ENCODE results near the gene XRCC1. TPM values are rescaled to one million over a fixed set of nuclear protein-coding genes. Genes with fewer than 3 reads are reported as not detected.

Gene XRCC1
- total RNA-seq, 2 experiments from 2014 or later, result 27.2 to 35.9 TPM

DNA sequence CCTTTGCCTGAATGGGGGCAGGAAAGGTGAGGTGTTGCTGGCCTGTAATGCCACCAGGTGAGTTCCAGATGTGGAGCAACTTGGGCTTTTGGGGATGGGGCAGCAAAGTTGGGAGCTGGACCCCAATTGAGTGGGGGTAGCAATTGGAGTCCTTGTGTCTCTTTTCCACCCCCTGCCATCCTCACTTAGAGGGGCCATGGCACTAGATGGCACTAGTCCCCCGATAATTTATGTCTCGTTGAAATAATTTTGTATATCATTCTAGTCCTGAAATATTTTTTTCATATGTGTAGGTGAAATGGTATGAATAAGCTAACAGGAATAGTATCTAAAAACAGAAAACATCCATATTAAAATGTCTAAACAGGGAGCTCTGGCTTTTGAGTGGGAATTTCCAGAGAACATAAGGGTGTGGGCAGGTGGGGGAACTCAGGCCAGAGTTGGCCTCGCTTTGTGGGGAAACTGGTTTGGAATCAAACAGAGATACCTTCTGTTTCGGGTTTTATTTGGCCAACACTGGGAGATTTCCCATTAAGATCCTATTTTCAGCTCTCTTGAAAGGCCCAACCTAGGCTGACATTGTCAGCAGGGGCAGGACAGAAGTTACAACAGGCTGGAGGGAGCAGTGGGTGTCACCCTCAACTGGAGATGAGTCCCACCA, 24.4 kb upstream of the XRCC1 start:
- H3K79me2 ChIP-seq (ENCODE audit: insufficient read depth, low read depth, low read length), result peaks cover 33% of the 10 kb centered on the region
- H3K9me2 ChIP-seq (ENCODE audit: insufficient read depth, low read length), result no peaks in the 10 kb centered on the region
- no peak overlapping the region for H3K4me3 ChIP-seq (ENCODE audit: low read depth, low read length, poor library complexity, severe bottlenecking)
- ChIA-PET POLR2A (no interaction called here), CTCF (ENCODE audit: unreplicated experiment) (no interaction called here)
- no peak overlapping the region for H2AFZ ChIP-seq (ENCODE audit: low read length)
- H3K27ac ChIP-seq (ENCODE audit: low read depth, low read length, poor library complexity, severe bottlenecking), result no peak overlapping the region
- TF ChIP-seq EZH2phosphoT487 (IDR thresholded peaks at IDR 0.05; ENCODE audit: borderline replicate concordance, low read depth, low read length), result no peak
- TF ChIP-seq, protein P1, sequence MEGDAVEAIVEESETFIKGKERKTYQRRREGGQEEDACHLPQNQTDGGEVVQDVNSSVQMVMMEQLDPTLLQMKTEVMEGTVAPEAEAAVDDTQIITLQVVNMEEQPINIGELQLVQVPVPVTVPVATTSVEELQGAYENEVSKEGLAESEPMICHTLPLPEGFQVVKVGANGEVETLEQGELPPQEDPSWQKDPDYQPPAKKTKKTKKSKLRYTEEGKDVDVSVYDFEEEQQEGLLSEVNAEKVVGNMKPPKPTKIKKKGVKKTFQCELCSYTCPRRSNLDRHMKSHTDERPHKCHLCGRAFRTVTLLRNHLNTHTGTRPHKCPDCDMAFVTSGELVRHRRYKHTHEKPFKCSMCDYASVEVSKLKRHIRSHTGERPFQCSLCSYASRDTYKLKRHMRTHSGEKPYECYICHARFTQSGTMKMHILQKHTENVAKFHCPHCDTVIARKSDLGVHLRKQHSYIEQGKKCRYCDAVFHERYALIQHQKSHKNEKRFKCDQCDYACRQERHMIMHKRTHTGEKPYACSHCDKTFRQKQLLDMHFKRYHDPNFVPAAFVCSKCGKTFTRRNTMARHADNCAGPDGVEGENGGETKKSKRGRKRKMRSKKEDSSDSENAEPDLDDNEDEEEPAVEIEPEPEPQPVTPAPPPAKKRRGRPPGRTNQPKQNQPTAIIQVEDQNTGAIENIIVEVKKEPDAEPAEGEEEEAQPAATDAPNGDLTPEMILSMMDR (conservative IDR thresholded peaks at IDR 0.05; ENCODE audit: low read length), result peak; percentile 33; the same call in 1 of the 2 replicates
- no peaks in the 10 kb centered on the region for H3K9me3 ChIP-seq (ENCODE audit: low read length)
- intact Hi-C loops (cut with micrococcal nuclease; ENCODE audit: unreplicated experiment), result loop anchor here (10.0 kb wide), 2 partner anchors 65 to 155 kb away; partner anchors contain the start of gene ZNF575
- peaks cover 58% of the 10 kb centered on the region for H3K36me3 ChIP-seq (ENCODE audit: insufficient read depth, low read length)
- no peak for DNase-seq (ENCODE audit: low spot score)
- TSS peak; percentile 28 for BruUV-seq (replicated peaks)
- H3K4me2 ChIP-seq (ENCODE audit: low read length), result no peak overlapping the region
- H4K20me1 ChIP-seq (ENCODE audit: insufficient read depth, low read length), result no peaks in the 10 kb centered on the region; the same call in 1 of the 2 replicates
- H3K4me1 ChIP-seq (ENCODE audit: insufficient read depth, low read length, poor library complexity, severe bottlenecking), result peaks cover 18% of the 10 kb centered on the region

DNA sequence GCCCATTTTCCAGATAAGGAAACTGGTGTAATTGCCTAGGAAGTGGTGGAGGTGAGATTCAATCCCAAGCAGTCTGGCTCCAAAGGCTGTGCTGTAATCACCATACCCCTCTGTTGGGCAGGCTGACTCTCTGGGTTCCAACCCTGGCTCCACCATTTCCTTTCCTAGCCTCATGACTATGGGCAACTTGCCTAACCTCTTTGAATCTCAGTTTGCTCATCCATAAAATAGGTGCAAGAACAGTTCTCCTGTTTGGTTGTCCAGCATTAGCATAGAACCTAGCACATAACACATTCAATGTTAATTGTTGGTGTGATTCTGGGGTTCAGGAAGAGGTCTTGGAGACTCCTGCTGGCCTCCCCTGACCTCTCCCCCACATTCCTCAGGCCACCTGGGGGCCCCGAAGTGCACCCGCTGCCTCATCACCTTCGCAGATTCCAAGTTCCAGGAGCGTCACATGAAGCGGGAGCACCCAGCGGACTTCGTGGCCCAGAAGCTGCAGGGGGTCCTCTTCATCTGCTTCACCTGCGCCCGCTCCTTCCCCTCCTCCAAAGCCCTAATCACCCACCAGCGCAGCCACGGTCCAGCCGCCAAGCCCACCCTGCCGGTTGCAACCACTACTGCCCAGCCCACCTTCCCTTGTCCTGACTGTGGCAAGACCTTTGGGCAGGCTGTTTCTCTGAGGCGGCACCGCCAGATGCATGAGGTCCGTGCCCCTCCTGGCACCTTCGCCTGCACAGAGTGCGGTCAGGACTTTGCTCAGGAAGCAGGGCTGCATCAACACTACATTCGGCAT, 23.3 kb upstream of the XRCC1 start:
- H2AFZ ChIP-seq (ENCODE audit: low read length), result no peak overlapping the region
- no peak for DNase-seq (ENCODE audit: low spot score)
- ChIA-PET CTCF (ENCODE audit: unreplicated experiment) (no interaction called here), POLR2A (no interaction called here)
- peak overlapping the region; percentile 94 for H3K4me2 ChIP-seq (ENCODE audit: low read length)
- H3K27ac ChIP-seq (ENCODE audit: low read depth, low read length, poor library complexity, severe bottlenecking), result no peak overlapping the region
- peak overlapping the region; percentile 86 for H3K4me3 ChIP-seq (ENCODE audit: low read depth, low read length, poor library complexity, severe bottlenecking)
- H3K79me2 ChIP-seq (ENCODE audit: insufficient read depth, low read depth, low read length), result peaks cover 33% of the 10 kb centered on the region
- no peaks in the 10 kb centered on the region for H3K9me3 ChIP-seq (ENCODE audit: low read length)
- H4K20me1 ChIP-seq (ENCODE audit: insufficient read depth, low read length), result no peaks in the 10 kb centered on the region; the same call in 1 of the 2 replicates
- H3K4me1 ChIP-seq (ENCODE audit: insufficient read depth, low read length, poor library complexity, severe bottlenecking), result peaks cover 14% of the 10 kb centered on the region
- TF ChIP-seq, protein P1 (conservative IDR thresholded peaks at IDR 0.05; ENCODE audit: low read length), result no peak
- no peak for TF ChIP-seq EZH2phosphoT487 (IDR thresholded peaks at IDR 0.05; ENCODE audit: borderline replicate concordance, low read depth, low read length)
- no TSS peak for BruUV-seq (replicated peaks)
- intact Hi-C loops (cut with micrococcal nuclease; ENCODE audit: unreplicated experiment), result loop anchor here (10.0 kb wide), 2 partner anchors 64 to 154 kb away; partner anchors contain the start of gene ZNF575
- no peaks in the 10 kb centered on the region for H3K9me2 ChIP-seq (ENCODE audit: insufficient read depth, low read length)
- peaks cover 55% of the 10 kb centered on the region for H3K36me3 ChIP-seq (ENCODE audit: insufficient read depth, low read length)

Measured in OCI-LY7 (cell line).